HG02938 (cell line): ENCODE data around the gene ADAMTS16.

Experiments
- ATAC-seq: cut with Tn5 transposase; IDR thresholded peaks from one replicate; pipeline ENCODE4 v1.9.1; 2021; ENCODE audit warnings: mild to moderate bottlenecking, moderate library complexity; ENCODE audit not compliant: unreplicated experiment

The ADAMTS16 gene

GRCh38 chr5:5276951-5277517 lies 136.9 kb downstream of the ADAMTS16 start:
- no peak for ATAC-seq

GRCh38 chr5:5278201-5278814 lies 138.2 kb downstream of the ADAMTS16 start:
- ATAC-seq = no peak

- no peak for ATAC-seq
Observed at GRCh38 chr5:5278815-5279381, 138.8 kb downstream of the ADAMTS16 start.

- no peak for ATAC-seq
Observed at GRCh38 chr5:5285906-5286305, 145.8 kb downstream of the ADAMTS16 start.

GRCh38 chr5:5287419-5287818 lies 147.3 kb downstream of the ADAMTS16 start:
- ATAC-seq = no peak

GRCh38 chr5:5288201-5288600 lies 148.1 kb downstream of the ADAMTS16 start:
- ATAC-seq = no peak

- no peak for ATAC-seq
Observed at GRCh38 chr5:5289537-5289936, 149.4 kb downstream of the ADAMTS16 start.

GRCh38 chr5:5290674-5291334 lies 150.7 kb downstream of the ADAMTS16 start:
- ATAC-seq = no peak

GRCh38 chr5:5291357-5291756 lies 151.2 kb downstream of the ADAMTS16 start:
- ATAC-seq = no peak

- no peak for ATAC-seq
Observed at GRCh38 chr5:5293029-5293428, 152.9 kb downstream of the ADAMTS16 start.

GRCh38 chr5:5294429-5294828 lies 154.3 kb downstream of the ADAMTS16 start:
- no peak for ATAC-seq

- no peak for ATAC-seq
Observed at GRCh38 chr5:5295351-5295750, 155.2 kb downstream of the ADAMTS16 start.

GRCh38 chr5:5296051-5296450 lies 155.9 kb downstream of the ADAMTS16 start:
- ATAC-seq = no peak

- ATAC-seq = no peak
Observed at GRCh38 chr5:5297432-5298067, 157.4 kb downstream of the ADAMTS16 start.

GRCh38 chr5:5298068-5298633 lies 158.0 kb downstream of the ADAMTS16 start:
- no peak for ATAC-seq

GRCh38 chr5:5298841-5299541 lies 158.9 kb downstream of the ADAMTS16 start:
- ATAC-seq = no peak

- ATAC-seq = no peak
Observed at GRCh38 chr5:5301176-5301575, 161.0 kb downstream of the ADAMTS16 start.

GRCh38 chr5:5302201-5302600 lies 162.1 kb downstream of the ADAMTS16 start:
- no peak for ATAC-seq

- no peak for ATAC-seq
Observed at GRCh38 chr5:5303242-5303641, 163.1 kb downstream of the ADAMTS16 start.

- ATAC-seq = no peak
Observed at GRCh38 chr5:5304361-5305020, 164.4 kb downstream of the ADAMTS16 start.
